Subcutaneous adipose tissue (tissue), 4 donors: ENCODE results near the gene MSRB1. TPM values are rescaled to one million over a fixed set of nuclear protein-coding genes. Genes with fewer than 3 reads are reported as not detected.

Experiments used
- CTCF ChIP-seq: fragments of 450-650 bp; IDR thresholded peaks from one replicate; pipeline ENCODE4 v1.5.1; 2016; ENCODE audit warnings: low read depth, mild to moderate bottlenecking, control low read depth, antibody characterized with exemption, moderate library complexity
- total RNA-seq, 4 donors: library from RNA; depleted of rRNA; stranded (reverse); fragments of >200 nt; gene quantifications; one replicate each; pipeline ENCODE4 v1.1.0, GENCODE V29; 2016

MSRB1 gene
- total RNA-seq, 4 donors from 2014 or later = 11.2 to 30.0 (median 18.1) TPM

- no peak for TF ChIP-seq CTCF
Observed at GRCh38 chr16:1903845-1904840, 38.9 kb downstream of the MSRB1 start.

- no peak for TF ChIP-seq CTCF
Observed at GRCh38 chr16:1903220-1903574, 39.8 kb downstream of the MSRB1 start.

- TF ChIP-seq CTCF = no peak
Observed at GRCh38 chr16:1902547-1903219, 40.3 kb downstream of the MSRB1 start.

GRCh38 chr16:1900452-1900774 lies 42.6 kb downstream of the MSRB1 start:
- TF ChIP-seq CTCF = no peak

- TF ChIP-seq CTCF = no peak
Observed at GRCh38 chr16:1899641-1900451, 43.2 kb downstream of the MSRB1 start.

- TF ChIP-seq CTCF = no peak
Observed at GRCh38 chr16:1895949-1896675, 46.9 kb downstream of the MSRB1 start.
